ENCODE data around the gene SCAP. TPM values are rescaled to one million over a fixed set of nuclear protein-coding genes. Genes with fewer than 3 reads are reported as not detected.

Gene SCAP
- total and polyA plus RNA-seq, 2 of the 13 experiments (the other 11 are each of a cell fraction or from before 2014, with no cell fraction given), result 40.4 to 53.3 TPM

- TF ChIP-seq KAT7 (CRISPR knock-in tag; IDR thresholded peaks at IDR 0.05; ENCODE audit: borderline replicate concordance) (no peak), ARID2 (CRISPR knock-in tag; IDR thresholded peaks at IDR 0.05; ENCODE audit: borderline replicate concordance) (no peak), ZNF687 (CRISPR knock-in tag; IDR thresholded peaks at IDR 0.05) (no peak), NFKBIZ (CRISPR knock-in tag; IDR thresholded peaks at IDR 0.05) (no peak), ZNF607 (CRISPR knock-in tag; IDR thresholded peaks at IDR 0.05; ENCODE audit: borderline replicate concordance) (no peak), SOX6 (IDR thresholded peaks at IDR 0.05) (no peak), SOX6 (CRISPR knock-in tag; IDR thresholded peaks at IDR 0.05) (peak; percentile 28; the same call in 1 of the 2 replicates), KLF15 (CRISPR knock-in tag; IDR thresholded peaks at IDR 0.05; ENCODE audit: borderline replicate concordance) (no peak), SIX4 (CRISPR knock-in tag; IDR thresholded peaks at IDR 0.05) (no peak), ZNF513 (CRISPR knock-in tag; conservative IDR thresholded peaks at IDR 0.05) (no peak), HNF1B (CRISPR knock-in tag; IDR thresholded peaks at IDR 0.05) (no peak), HDAC2 (CRISPR knock-in tag; IDR thresholded peaks at IDR 0.05) (no peak), HNRNPUL1 (IDR thresholded peaks at IDR 0.05; ENCODE audit: low read depth, low read length) (no peak), ZNF615 (CRISPR knock-in tag; IDR thresholded peaks at IDR 0.05; ENCODE audit: borderline replicate concordance) (no peak), ZBTB21 (CRISPR knock-in tag; IDR thresholded peaks at IDR 0.05) (no peak), FUBP1 (CRISPR knock-in tag; IDR thresholded peaks at IDR 0.05; ENCODE audit: borderline replicate concordance) (no peak), PPARG (CRISPR knock-in tag; conservative IDR thresholded peaks at IDR 0.05) (0 out of 2 replicates have a peak, but pooled peaks have one; percentile 31)
These were observed 90.7 kb downstream of the SCAP start (continued) for GRCh38 chr3:47385007-47385406.

Measured in HepG2 (cell line).